K562 (cell line): Measurements from ENCODE around the gene CDC25B. TPM values are rescaled to one million over a fixed set of nuclear protein-coding genes. Genes with fewer than 3 reads are reported as not detected.

Source experiments
- ATAC-seq: fragments of 200-7000 bp; cut with Tn5 transposase; 3 replicates; pipeline ENCODE4 v1.9.1; 2020; ENCODE audit warnings: moderate library complexity
- BruUV-seq: library from RNA; stranded (reverse); fragments of 400-500 nt; replicated peaks from 2 replicates; lab custom pipeline; 2021; lab: Mats Ljungman, UMichigan
- CTCF ChIA-PET: fragments of 300-600 bp; formaldehyde crosslinking; extraction: SDS; loops from one replicate; lab custom pipeline; 2021; ENCODE audit warnings: low intra/inter-chr PET ratio; lab: Yijun Ruan, JAX
- POLR2A ChIA-PET: fragments of 300-600, 350-650 bp; sonication (Branson Sonifier 250); formaldehyde crosslinking; extraction: SDS; loops from one replicate; lab custom pipeline; 2021; ENCODE audit warnings: antibody characterized with exemption, inconsistent platforms; lab: Yijun Ruan, JAX
- DNase-seq, 4 experiments: peaks; one replicate each; pipeline versions ENCODE4 v3.0.0 to v3.0.0-alpha.2; 2011 to 2018; ENCODE audit warnings: low spot score in 3 of 4, mixed read lengths in 3 of 4; ENCODE audit errors: extremely low read depth in 1 of 4
- FAIRE-seq: peaks from 2 replicates; lab custom pipeline; 2011; peaks lifted over from hg19 to GRCh38; lab: Jason Lieb, UNC
- H2AFZ ChIP-seq: 2 replicates; pipeline ENCODE4 v1.6.0; 2011; ENCODE audit warnings: low read depth, low read length, control low read depth, inconsistent platforms
- H3K27ac ChIP-seq: fragments of 200-600 bp; 3 replicates; pipeline ENCODE4 v1.8.0; 2011; ENCODE audit warnings: low read depth, mild to moderate bottlenecking, control low read depth, inconsistent platforms, low read length, moderate library complexity, mixed read lengths; ENCODE audit errors: extremely low read depth
- H3K27me3 ChIP-seq, 2 experiments: fragments of 300-600 bp in 1 of 2; 2 replicates in 1 of 2; 3 replicates in 1 of 2; pipeline versions ENCODE4 v1.6.0 to v1.8.0; 2011; ENCODE audit warnings: inconsistent platforms in 2 of 2, low read length in 2 of 2, mild to moderate bottlenecking in 1 of 2, mixed read lengths in 1 of 2, moderate library complexity in 1 of 2; ENCODE audit not compliant: control insufficient read depth in 2 of 2, insufficient read depth in 2 of 2
- H3K36me3 ChIP-seq: fragments of 300-600 bp; 3 replicates; pipeline ENCODE4 v1.8.0; 2011; ENCODE audit warnings: mild to moderate bottlenecking, low read length, inconsistent platforms; ENCODE audit not compliant: control insufficient read depth, insufficient read depth
- H3K4me1 ChIP-seq, 2 experiments: fragments of 200-600 bp in 1 of 2; replicated peaks in 1 of 2; 2 replicates in 1 of 2; 3 replicates in 1 of 2; pipeline versions ENCODE4 v1.5.1 to v1.8.0; 2011; ENCODE audit warnings: inconsistent platforms in 2 of 2, low read length in 2 of 2, mild to moderate bottlenecking in 1 of 2, mixed read lengths in 1 of 2, moderate library complexity in 1 of 2; ENCODE audit not compliant: control insufficient read depth in 2 of 2, insufficient read depth in 2 of 2
- H3K4me2 ChIP-seq: 2 replicates; pipeline ENCODE4 v1.6.1; 2011; ENCODE audit warnings: low read length, control low read depth, inconsistent platforms, mixed read lengths; ENCODE audit not compliant: insufficient read depth
- H3K4me3 ChIP-seq: fragments of 200-600 bp; sonication (generic), shearing (Covaris generic); 2 replicates; pipeline ENCODE4 v1.5.1; 2016; ENCODE audit warnings: control low read depth, inconsistent platforms
- H3K79me2 ChIP-seq: fragments of 200-600 bp; 3 replicates; pipeline ENCODE4 v1.8.0; 2011; ENCODE audit warnings: low read length, inconsistent platforms; ENCODE audit not compliant: control insufficient read depth, insufficient read depth
- H3K9ac ChIP-seq, 2 experiments: 2 replicates each; pipeline versions ENCODE4 v1.6.0 to v1.6.1; 2011; ENCODE audit warnings: low read depth in 2 of 2, low read length in 2 of 2, control low read depth in 1 of 2, inconsistent platforms in 1 of 2, mild to moderate bottlenecking in 1 of 2, mixed read lengths in 1 of 2; ENCODE audit not compliant: insufficient read depth in 1 of 2
- H3K9me1 ChIP-seq: one replicate; pipeline ENCODE4 v1.6.0; 2011; ENCODE audit warnings: inconsistent platforms, mild to moderate bottlenecking, low read length, moderate library complexity; ENCODE audit not compliant: control insufficient read depth, insufficient read depth
- H3K9me3 ChIP-seq: replicated peaks from 2 replicates; pipeline ENCODE4 v1.5.1; 2011; ENCODE audit warnings: low read depth, low read length, inconsistent platforms; ENCODE audit not compliant: control insufficient read depth, insufficient read depth
- H4K20me1 ChIP-seq: replicated peaks from 2 replicates; pipeline ENCODE4 v1.6.1; 2011; ENCODE audit warnings: low read length, inconsistent platforms, mixed read lengths; ENCODE audit not compliant: control insufficient read depth, insufficient read depth
- ARNT ChIP-seq, 2 experiments: fragments of 450-650 bp; IDR thresholded peaks; 2 replicates each; pipeline ENCODE4 v1.6.1; 2016; ENCODE audit warnings: mild to moderate bottlenecking in 1 of 2
- ZBTB33 ChIP-seq: sonication (generic); formaldehyde crosslinking; IDR thresholded peaks from 2 replicates; pipeline ENCODE4 v1.8.1; 2023; ENCODE audit warnings: mild to moderate bottlenecking, missing genetic modification reagents
- WGBS: fragments of 100-300 bp; shearing (Covaris generic); methylation state at CpG from one replicate; pipeline ENCODE4 v1.1.6; 2016; ENCODE audit warnings: low coverage, mixed read lengths; ENCODE audit not compliant: insufficient coverage; ENCODE audit errors: missing lambda C conversion rate; 5-methylcytosine and 5-hydroxymethylcytosine counted together
- in situ Hi-C: fragments of 300-500 bp; cut with MboI; formaldehyde crosslinking; loops from 4 replicates; pipeline ENCODE4 v1.15.0; 2018; ENCODE audit warnings: inconsistent platforms, mixed read lengths
- intact Hi-C: fragments of 100-400 bp; cut with micrococcal nuclease; formaldehyde crosslinking; loops from 2 replicates; pipeline ENCODE4 v1.14.2; 2022
- polyA plus RNA-seq, 8 experiments: library from polyadenylated mRNA; depleted of rRNA in 4 of 8; stranded (reverse) in 5 of 8; unstranded in 3 of 8; fragments of >200 nt; fragmentation: Nextera tagmentation in 2 of 8; fragmentation: Illumina TruSeq in 1 of 8; extraction: Ambion mirVana in 2 of 8; extraction: Trizol in 1 of 8; gene quantifications; 2 replicates each; pipeline versions ENCODE4 v1.2.1 to v1.2.3, GENCODE V29; 2011 to 2014; ENCODE audit warnings: inconsistent platforms in 1 of 8, missing spikeins in 1 of 8
- total RNA-seq, 7 experiments: library from RNA; depleted of rRNA in 6 of 7; stranded (reverse); fragments of >200 nt in 6 of 7; fragmentation: Illumina TruSeq in 2 of 7; extraction: Trizol in 2 of 7; gene quantifications; 2 replicates each; pipeline versions ENCODE4 v1.2.1 to v1.2.3, GENCODE V29; 2011 to 2021; ENCODE audit warnings: low replicate concordance in 1 of 7

CDC25B gene
- total and polyA plus RNA-seq, 9 of the 15 experiments (the other 6 are each of a cell fraction or from before 2014, with no cell fraction given): 2.3 to 35.7 (median 9.5) TPM

- 17% methylated on average over 10 of the region's 18 CpGs for WGBS
- Histone ChIP-seq H3K36me3 (peaks cover 5% of the 10 kb centered on the region; the same call in 1 of the 3 replicates), H3K4me1 (peaks cover 0 to 31% of the 10 kb centered on the region in 2 experiments; a peak in 3 of 5 replicates), H3K9me3 (no peaks in the 10 kb centered on the region), H3K79me2 (peaks cover 9% of the 10 kb centered on the region; the same call in 1 of the 3 replicates), H3K4me2 (no peak overlapping the region), H3K9me1 (no peaks in the 10 kb centered on the region), H4K20me1 (no peaks in the 10 kb centered on the region; the same call in 1 of the 2 replicates), H3K27ac (no peak overlapping the region), H3K27me3 (no peaks in the 10 kb centered on the region), H3K9ac (no peak overlapping the region), H2AFZ (no peak overlapping the region), H3K4me3 (no peak overlapping the region)
- ChIA-PET POLR2A (interaction anchor here (0.9 kb wide), 1 partner anchor 68 kb away, joined by 3 read pairs; the partner anchor contains the start of gene MAVS), CTCF (no interaction called here)
- in situ Hi-C loops (no loop called here), intact Hi-C loops (no loop called here)
- FAIRE-seq: no peak
- no TSS peak for BruUV-seq
- no peak for DNase-seq
- ATAC-seq: no peak
- TF ChIP-seq ARNT (IDR thresholded peaks at IDR 0.05): no peak
- peak; percentile 78; the same call in 1 of the 2 replicates for TF ChIP-seq ZBTB33 (CRISPR knock-in tag)
These were observed 17.1 kb upstream of the CDC25B start for GRCh38 chr20:3778976-3779375.
